ENCODE data around the gene TPT1. TPM values are rescaled to one million over a fixed set of nuclear protein-coding genes. Genes with fewer than 3 reads are reported as not detected.
A peak's percentile ranks its signal among the peaks of the same experiment; 100 is the strongest.

The TPT1 gene
- total and polyA plus RNA-seq, 12 donors, result 3,297 to 6,104 (median 3,852) TPM

- H3K9me3 ChIP-seq, result no peaks in the 10 kb centered on the region
- H3K27me3 ChIP-seq, result no peaks in the 10 kb centered on the region
- peak overlapping the region in 3 of 10 donors; percentile 17 to 25 (median 19) for H3K27ac ChIP-seq
- 71 to 74% methylated on average over 5 of the region's 5 CpGs for WGBS, 2 donors
- no peak for ATAC-seq
- H3K4me3 ChIP-seq, result no peak overlapping the region
- no peak for TF ChIP-seq CTCF (IDR thresholded peaks at IDR 0.05)
- no peak for DNase-seq
- peaks cover 0 to 14% (median 0%) of the 10 kb centered on the region in 9 donors for H3K36me3 ChIP-seq
- H3K4me1 ChIP-seq, result peaks cover 5 to 37% (median 18%) of the 10 kb centered on the region in 9 donors
- intact Hi-C loops (cut with DNase I), result loop anchor here in 9 of 10 donors (5.0 to 10.0 kb wide), 5 partner anchors 89 to 119 kb away; partner anchors contain the start of gene COG3 (in 3 of the 9)
Measured at GRCh38 chr13:45373162-45373547, 32.2 kb upstream of the TPT1 start.

- DNase-seq (no peak), ATAC-seq (peak in 3 of 8 donors; percentile 17 to 33 (median 22))
- Histone ChIP-seq H3K9me3 (no peaks in the 10 kb centered on the region), H3K27ac (peak overlapping the region in 4 of 10 donors; percentile 17 to 25 (median 20)), H3K36me3 (peaks cover 0 to 14% (median 0%) of the 10 kb centered on the region in 9 donors), H3K4me1 (peaks cover 5 to 42% (median 25%) of the 10 kb centered on the region in 9 donors), H3K4me3 (no peak overlapping the region), H3K27me3 (no peaks in the 10 kb centered on the region)
- WGBS, 2 donors, result 75 to 79% methylated on average over 24 of the region's 24 CpGs
- TF ChIP-seq CTCF (IDR thresholded peaks at IDR 0.05), result no peak
- intact Hi-C loops (cut with DNase I), result loop anchor here in 9 of 10 donors (5.0 to 10.0 kb wide), 5 partner anchors 90 to 120 kb away; partner anchors contain the start of gene COG3 (in 3 of the 9)
Measured at GRCh38 chr13:45372189-45373161, 31.5 kb upstream of the TPT1 start.

GRCh38 chr13:45370922-45371406 is 30.0 kb upstream of the TPT1 start:
- Histone ChIP-seq H3K27me3 (no peaks in the 10 kb centered on the region), H3K4me1 (peaks cover 5 to 44% (median 26%) of the 10 kb centered on the region in 9 donors), H3K36me3 (peaks cover 0 to 14% (median 0%) of the 10 kb centered on the region in 9 donors), H3K9me3 (no peaks in the 10 kb centered on the region), H3K27ac (peak overlapping the region in 3 of 10 donors; percentile 10 to 66 (median 12)), H3K4me3 (peak overlapping the region in 6 of 10 donors; percentile 9 to 37 (median 29))
- WGBS, 2 donors, result 17 to 18% methylated on average over 30 of the region's 30 CpGs
- peak; percentile 81 to 91 (median 87) for ATAC-seq
- TF ChIP-seq CTCF (IDR thresholded peaks at IDR 0.05), result peak; percentile 88 to 99 (median 96)
- intact Hi-C loops (cut with DNase I), result loop anchor here (2.0 to 10.0 kb wide), 6 partner anchors 91 to 121 kb away; partner anchors contain the start of gene COG3 (in 4 of the 10)
- peak; percentile 73 to 77 for DNase-seq

GRCh38 chr13:45369116-45369515 is 28.1 kb upstream of the TPT1 start:
- peaks cover 5 to 44% (median 26%) of the 10 kb centered on the region in 9 donors for H3K4me1 ChIP-seq
- ATAC-seq, result no peak
- intact Hi-C loops (cut with DNase I), result no loop called here

More at GRCh38 chr13:45369116-45369515, 28.1 kb upstream of the TPT1 start:
- H3K36me3 ChIP-seq, result peaks cover 0 to 27% (median 0%) of the 10 kb centered on the region in 9 donors
- peaks cover 0 to 1% (median 0%) of the 10 kb centered on the region in 11 donors for H3K9me3 ChIP-seq
- no peaks in the 10 kb centered on the region for H3K27me3 ChIP-seq
- no peak for TF ChIP-seq CTCF (IDR thresholded peaks at IDR 0.05)
- no peak overlapping the region for H3K27ac ChIP-seq
- no peak for DNase-seq
- 96 to 97% methylated on average over 4 of the region's 4 CpGs for WGBS, 2 donors
- H3K4me3 ChIP-seq, result no peak overlapping the region

Measured in heart right ventricle (tissue), 16 donors.